Choroid plexus epithelial cell (primary cell): ENCODE results near the gene TESK2.
A peak's percentile ranks its signal among the peaks of the same experiment; 100 is the strongest.

Experiments used
- DNase-seq: peaks from one replicate; pipeline ENCODE4 v3.0.0-alpha.2; 2010; ENCODE audit warnings: low read depth
- H3K4me3 ChIP-seq: 2 replicates; pipeline ENCODE4 v1.5.1; 2011; ENCODE audit warnings: low read depth, mild to moderate bottlenecking, control low read depth, low read length, moderate library complexity
- CTCF ChIP-seq: conservative IDR thresholded peaks from 2 replicates; pipeline ENCODE4 v1.5.1; 2011; ENCODE audit warnings: low read depth, mild to moderate bottlenecking, control low read depth, inconsistent platforms, low read length, moderate library complexity

TESK2 gene

GRCh38 chr1:45346473-45346872 lies 144.5 kb downstream of the TESK2 start:
- DNase-seq, result no peak
- no peak for TF ChIP-seq CTCF
- H3K4me3 ChIP-seq, result no peak overlapping the region

DNA sequence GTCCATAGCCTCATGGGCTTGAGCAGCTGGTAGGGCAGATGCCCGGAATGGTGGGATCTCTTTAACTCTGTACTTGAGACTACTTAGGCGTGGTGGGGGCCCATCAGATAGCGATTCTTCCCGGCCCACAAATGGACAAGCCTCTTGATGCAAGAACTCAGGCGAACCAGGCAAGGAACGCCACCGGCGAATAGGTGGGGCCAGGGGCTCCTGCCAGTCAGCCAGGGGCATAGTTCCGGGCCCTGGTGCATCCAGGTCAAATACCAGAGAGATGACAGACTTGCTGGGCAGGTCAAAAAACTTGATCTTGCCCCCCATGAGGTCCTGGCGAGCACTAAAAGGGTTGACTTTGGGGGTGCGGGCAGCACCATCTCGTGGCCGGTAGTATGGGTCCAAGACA lies 145.9 kb downstream of the TESK2 start:
- no peak for DNase-seq
- H3K4me3 ChIP-seq, result no peak overlapping the region
- TF ChIP-seq CTCF, result no peak

DNA sequence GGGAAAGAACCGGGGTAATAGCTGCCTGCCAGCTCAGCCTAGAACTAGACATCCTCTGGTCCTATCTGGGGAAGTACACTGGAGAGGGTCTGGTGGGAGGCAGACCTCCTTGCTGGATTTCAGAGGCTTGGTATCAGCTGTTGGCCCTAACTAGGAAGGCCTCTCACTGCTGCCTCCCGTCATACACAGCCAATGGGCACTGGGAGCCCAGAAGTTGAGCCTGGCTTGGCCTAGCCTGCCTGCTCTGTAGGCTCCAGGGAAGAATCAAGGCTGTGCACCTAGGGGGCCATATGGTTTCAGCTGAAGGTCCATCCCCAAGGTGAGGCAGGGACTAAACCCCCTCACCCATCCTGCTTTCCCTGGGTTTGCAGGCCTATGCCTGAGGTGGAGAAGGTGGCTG lies 146.5 kb downstream of the TESK2 start:
- no peak for TF ChIP-seq CTCF
- DNase-seq, result no peak
- H3K4me3 ChIP-seq, result no peak overlapping the region

- no peak for DNase-seq
- peak overlapping the region; percentile 96 for H3K4me3 ChIP-seq
- no peak for TF ChIP-seq CTCF
Observed at GRCh38 chr1:45340816-45341466, 150.0 kb downstream of the TESK2 start.

GRCh38 chr1:45339789-45340558 lies 151.0 kb downstream of the TESK2 start, which contains the start of the genes MUTYH and TOE1:
TSS of gene MUTYH (minus strand) at chr1:45340440. CDS start at chr1:45334505, 5,935 bp downstream.
TSS of gene TOE1 (plus strand) at chr1:45340170. CDS start at chr1:45340253, 83 bp downstream.
- H3K4me3 ChIP-seq, result peak within 1 kb of the TSS; percentile 96
- peak; percentile 94 for DNase-seq
- TF ChIP-seq CTCF, result no peak

DNA sequence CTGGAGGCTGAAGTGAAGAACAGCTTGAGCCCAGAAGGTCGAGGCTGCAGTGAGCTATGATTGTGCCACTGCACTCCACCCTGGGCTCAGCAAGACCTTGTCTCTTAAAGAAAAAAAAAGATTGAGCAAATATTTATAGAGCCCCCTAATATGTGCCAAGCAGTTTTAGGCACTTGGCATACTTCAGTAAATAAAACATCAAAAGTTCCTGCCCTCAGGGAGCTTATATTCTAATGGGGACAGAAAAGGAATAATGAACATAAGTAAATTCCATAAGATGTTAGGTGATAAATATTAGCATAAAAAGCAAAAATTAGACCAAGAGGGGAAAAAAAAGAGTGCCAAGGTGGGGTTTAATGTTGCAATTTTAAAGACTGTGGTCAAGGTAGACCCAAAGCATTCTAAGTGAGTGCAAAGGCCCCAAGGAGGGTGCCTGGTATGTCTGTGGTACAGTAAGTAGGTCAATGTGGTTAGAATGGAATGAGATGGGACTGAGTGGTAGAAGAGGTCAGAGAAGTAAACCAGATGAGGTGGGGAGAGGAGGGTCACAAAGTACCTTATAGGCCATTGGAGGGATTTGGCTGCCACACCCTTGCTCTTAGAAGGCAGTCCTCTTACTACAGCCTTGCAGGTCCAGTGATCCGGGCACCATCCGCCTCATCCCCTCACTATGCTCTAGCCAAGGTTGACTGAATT lies 153.2 kb downstream of the TESK2 start:
- no peak for DNase-seq
- no peak for TF ChIP-seq CTCF
- no peak overlapping the region for H3K4me3 ChIP-seq
